Dermis microvascular lymphatic vessel endothelial cell (primary cell): ENCODE results near the gene ARFGAP1. TPM values are rescaled to one million over a fixed set of nuclear protein-coding genes. Genes with fewer than 3 reads are reported as not detected.
A peak's percentile ranks its signal among the peaks of the same experiment; 100 is the strongest.

Source experiments
- DNase-seq, 2 donors: peaks; one replicate each; pipeline versions ENCODE4 v3.0.0 to v3.0.0-alpha.2; 2010; ENCODE audit warnings: low read depth in 2 of 2
- total RNA-seq: library from RNA; depleted of rRNA; stranded (reverse); fragments of >200 nt; gene quantifications from 2 replicates; pipeline ENCODE4 v1.2.1, GENCODE V29; 2014

ARFGAP1 gene
- total RNA-seq, 1 donor from 2014 or later = 36.7 TPM

DNA sequence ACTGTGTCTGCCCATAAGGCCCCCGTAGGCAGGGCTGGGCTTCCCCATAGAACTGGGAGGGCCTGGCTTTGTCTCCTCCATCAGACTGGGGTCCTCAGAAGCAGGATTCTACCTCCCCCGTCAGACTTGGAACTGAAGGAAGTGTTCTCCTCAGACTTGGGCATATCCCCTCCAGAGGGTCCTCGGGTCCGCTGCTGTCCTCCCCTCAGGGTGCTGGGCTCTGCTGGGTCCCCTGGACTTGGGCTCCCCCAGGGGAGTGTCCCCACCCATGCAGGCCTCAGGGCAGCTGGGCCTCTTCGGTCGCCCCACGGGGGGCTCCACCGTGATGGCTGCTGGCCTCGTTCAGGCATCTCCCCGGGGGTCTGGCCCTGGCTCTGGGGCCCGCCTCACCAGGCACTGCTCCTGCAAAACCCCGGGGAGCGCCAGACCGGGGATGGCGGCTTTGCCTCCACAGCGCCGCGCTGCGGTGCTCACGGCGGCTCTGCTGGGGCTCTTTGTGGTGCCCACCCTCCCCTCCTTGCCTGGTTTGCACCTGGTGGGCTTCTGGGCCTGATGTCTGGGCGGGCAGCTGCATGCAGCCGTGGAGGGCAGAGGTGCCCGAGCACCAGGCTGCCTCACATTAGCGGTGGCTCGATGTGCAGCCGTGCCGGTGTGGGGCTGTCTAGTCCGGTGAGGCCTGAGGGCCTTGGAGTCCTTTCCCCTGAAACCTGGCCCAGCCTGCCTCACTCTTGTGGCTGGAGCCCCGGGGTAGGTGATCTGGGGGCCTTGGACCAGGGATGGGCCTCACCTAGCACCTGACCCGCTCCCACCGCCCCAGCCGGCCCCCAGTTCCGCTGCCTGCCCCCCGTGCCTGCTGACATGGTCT is 34.3 kb downstream of the ARFGAP1 start:
- DNase-seq = no peak

DNA sequence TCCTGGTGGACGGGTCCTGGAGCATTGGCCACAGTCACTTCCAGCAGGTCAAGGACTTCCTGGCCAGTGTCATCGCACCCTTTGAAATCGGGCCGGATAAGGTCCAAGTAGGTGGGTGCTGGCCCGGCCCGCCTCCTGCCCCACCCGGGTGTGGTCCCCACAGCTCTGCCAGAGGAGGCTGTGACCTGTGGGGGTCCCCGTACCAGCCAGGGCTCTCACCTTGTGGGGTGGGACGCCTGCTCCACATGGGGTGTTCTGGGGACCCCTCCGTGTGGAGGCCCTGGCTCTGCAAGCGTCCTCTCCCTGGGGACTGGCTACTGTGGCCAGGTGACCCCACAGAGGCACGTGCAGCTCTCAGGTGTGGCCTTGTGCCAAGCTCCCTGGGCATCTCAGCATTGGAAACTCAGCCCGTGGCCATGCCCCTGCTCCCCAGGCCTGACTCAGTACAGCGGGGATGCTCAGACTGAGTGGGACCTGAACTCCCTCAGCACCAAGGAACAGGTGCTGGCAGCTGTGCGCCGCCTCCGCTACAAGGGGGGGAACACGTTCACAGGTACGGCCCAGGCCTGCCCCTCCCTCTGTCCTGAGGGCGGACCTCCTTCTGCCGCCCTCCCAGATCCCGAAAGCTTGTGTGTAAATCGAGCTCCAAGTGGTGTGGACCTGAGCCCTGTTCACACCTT is 35.1 kb downstream of the ARFGAP1 start:
- DNase-seq = no peak

DNA sequence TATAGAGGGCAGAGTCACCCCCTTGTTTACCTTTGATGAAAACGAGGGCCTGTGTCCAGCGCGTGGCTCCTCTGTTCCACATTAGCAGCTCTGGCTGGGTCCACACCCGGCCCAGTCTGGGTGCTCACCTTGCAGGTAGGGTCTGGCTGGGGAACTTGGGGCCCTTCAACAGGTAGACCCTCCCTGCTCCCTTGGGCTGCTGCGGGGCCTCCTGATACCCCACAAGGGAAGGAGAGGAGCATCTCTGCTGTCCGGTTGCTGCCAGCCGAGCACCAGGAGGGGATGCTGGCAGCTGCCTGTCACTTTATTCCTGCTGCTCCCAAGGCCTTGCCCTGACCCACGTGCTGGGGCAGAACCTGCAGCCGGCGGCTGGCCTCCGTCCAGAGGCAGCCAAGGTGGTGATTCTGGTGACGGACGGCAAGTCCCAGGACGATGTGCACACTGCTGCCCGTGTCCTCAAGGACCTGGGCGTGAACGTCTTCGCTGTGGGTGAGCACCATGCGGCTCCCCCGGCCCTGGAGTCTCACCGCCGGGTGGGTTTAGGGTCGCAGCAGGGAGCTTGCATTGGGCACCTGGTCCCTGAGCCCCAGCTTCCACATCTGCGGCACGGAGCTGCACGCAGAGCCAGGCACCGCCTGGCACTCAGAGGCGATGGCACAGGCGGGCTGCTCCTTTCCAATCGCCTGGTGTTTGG is 35.8 kb downstream of the ARFGAP1 start:
- DNase-seq = no peak

DNA sequence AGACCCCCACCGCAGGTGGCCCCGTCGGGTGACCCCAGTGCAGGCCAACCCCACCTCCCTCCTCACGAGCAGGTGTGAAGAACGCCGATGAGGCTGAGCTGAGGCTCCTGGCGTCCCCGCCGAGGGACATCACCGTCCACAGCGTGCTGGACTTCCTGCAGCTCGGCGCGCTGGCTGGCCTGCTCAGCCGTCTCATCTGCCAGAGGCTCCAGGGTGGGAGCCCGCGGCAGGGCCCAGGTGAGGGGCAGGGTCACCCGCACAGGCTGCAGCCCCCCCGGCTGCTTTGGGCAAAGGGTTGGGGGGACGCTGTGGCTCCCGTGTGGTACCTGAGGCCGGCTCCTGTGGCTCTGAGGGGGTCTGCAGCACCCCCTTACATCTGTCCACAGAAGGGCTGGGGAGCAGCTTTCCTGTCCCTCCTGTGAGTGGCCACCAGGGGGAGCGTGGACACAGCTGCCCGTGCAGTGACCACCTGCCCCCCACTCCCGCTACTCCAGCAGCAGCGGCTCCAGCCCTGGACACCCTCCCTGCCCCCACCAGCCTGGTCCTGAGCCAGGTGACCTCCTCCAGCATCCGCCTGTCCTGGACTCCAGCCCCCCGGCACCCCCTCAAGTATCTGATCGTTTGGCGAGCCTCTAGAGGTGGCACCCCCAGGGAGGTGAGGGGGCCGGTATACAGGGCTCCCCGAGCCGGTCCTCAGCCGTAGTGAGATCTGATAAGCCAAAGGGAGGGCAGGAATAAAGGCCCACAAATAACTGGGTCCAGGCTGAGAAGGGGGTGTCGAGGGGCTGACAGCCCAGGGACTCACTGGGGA is 36.9 kb downstream of the ARFGAP1 start:
- peak; percentile 21 to 48 for DNase-seq

DNA sequence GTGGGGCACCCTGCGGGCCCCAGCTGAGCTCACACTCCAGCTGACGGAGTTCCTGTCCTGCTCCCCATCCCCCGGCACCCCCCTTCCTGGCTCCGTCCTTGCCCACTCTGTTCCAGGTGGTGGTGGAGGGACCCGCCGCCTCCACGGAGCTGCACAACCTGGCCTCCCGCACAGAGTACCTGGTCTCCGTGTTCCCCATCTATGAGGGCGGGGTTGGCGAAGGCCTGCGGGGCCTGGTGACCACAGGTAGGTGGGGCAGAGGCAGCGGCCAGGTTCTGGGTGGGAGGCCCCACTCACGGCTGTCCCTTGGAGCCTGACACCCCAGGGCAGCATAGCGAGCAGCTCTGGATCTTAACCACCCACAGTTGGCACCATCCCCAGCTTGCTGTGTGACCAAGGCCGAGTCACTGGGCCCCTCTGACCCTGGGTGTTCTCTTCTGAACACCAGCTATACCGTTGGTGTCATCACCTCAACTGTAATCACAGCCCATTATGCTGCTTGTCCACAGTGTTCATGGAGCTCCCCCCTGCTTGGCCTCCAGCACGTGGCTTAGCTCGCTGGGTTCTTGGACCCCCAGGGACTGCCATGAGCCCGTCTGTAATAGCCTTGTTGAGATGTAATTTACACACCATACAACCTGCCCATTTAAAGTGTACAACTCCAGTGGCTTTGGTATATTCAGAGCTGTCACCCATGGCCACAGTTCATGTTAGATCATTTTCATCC is 37.8 kb downstream of the ARFGAP1 start:
- DNase-seq = no peak

DNA sequence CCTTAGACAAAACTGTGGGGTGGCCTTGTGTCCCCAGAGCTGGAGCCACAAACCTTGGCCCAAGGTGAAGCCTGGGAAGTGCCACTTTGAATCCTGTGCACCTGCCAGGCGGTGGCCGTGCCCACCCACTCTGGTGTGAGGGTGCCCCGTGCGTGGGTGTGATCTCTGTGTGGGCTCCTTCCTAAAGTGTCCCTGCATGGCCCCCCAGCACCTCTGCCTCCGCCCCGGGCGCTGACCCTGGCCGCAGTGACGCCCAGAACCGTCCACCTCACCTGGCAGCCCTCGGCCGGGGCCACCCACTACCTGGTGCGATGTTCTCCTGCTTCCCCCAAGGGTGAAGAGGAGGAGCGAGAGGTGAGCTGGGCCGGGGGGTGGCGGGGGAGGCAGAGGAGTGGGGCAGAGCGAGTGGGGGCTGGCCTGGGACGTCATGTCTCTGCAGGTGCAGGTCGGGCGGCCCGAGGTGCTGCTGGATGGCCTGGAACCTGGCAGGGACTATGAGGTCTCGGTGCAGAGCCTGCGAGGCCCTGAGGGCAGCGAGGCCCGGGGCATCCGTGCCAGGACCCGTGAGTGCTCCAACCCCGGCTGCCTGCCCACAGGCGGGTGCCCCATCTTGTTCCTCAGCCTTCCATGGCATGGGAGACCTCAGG is 38.7 kb downstream of the ARFGAP1 start:
- no peak for DNase-seq

DNA sequence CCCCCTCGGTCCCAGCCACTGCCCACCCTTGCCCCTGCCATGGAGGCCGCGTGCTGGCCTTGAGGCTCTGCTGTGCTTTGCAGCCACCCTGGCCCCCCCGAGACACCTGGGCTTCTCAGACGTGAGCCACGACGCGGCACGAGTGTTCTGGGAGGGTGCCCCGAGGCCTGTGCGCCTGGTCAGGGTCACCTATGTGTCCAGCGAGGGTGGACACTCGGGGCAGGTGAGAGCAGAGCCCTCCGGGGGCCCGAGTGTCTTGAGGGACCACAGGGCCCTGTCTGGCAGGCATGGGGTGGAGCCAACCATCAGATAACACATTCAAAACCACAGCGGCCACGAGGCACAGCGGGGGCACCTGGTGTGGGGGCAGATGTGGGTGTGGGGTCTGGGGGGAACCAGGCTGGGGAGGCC is 39.2 kb downstream of the ARFGAP1 start:
- DNase-seq = no peak

DNA sequence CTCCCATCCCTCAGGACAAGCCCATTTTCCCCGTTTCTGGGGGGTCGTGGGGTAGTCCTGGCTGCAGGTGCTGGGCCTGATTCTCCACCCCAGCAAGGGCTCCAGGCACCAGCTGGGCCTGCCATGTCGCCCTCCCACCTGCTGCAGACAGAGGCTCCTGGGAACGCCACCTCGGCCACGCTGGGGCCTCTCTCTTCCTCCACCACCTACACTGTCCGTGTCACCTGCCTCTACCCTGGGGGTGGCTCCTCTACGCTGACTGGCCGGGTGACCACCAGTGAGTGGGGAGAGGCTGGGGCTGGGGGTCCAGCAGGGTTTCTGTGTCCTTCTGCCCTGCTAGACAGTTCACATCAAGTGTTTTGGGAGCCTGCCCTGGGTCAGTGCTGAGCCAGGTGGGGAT is 39.7 kb downstream of the ARFGAP1 start:
- no peak for DNase-seq

DNA sequence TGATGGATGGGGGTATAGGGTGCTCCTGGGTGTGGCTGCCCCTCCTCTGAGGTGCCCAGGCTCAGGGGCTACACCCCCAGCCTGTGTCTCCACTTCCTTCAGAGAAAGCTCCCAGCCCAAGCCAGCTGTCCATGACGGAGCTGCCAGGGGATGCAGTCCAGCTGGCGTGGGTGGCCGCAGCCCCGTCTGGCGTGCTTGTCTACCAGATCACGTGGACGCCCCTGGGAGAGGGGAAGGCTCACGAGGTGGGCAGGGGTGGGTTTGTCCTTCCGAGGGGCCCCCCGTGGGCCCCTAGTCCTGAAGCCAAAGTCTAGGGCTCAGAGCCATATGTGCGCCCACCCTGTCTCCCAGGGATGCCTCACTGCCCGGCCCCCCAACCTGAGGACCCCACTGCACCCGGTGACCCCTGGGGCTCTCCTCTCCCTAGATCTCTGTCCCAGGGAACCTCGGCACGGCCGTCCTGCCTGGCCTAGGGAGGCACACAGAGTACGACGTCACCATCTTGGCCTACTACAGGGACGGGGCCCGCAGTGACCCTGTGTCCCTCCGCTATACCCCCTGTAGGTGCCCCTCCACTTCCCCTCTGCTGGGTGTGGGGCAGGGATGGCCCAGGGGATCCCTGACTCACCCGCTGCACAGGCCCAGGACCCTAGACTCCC is 40.2 kb downstream of the ARFGAP1 start:
- DNase-seq = no peak

DNA sequence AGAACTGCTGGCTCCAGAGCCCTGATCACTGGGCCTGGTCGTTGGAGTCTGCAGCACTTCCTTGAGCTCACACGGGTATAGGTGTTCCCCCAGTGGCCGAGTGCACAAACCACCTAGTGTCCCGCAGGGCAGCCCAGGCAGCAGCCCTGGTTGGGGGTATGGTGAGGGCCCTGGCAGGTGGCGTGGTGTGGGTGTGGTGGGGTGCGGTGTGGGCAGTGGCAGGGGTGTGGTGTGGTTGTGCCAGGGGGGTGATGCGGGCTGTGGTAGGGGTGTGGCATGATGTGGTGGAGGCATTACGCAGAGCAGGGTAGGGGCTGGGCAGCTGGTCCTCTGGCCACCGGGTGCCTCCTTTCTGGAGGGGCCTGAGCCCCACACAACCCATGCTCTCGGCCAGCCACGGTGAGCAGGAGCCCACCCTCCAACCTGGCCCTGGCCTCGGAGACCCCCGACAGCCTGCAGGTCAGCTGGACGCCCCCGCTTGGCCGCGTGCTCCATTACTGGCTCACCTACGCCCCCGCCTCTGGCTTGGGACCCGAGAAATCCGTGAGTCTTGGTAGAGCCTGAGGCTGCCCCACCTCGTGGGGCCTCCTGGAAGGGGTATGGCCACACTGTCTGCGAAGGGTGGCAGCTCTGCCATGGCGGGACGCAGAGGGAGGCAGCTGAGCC is 40.9 kb downstream of the ARFGAP1 start:
- DNase-seq = no peak

DNA sequence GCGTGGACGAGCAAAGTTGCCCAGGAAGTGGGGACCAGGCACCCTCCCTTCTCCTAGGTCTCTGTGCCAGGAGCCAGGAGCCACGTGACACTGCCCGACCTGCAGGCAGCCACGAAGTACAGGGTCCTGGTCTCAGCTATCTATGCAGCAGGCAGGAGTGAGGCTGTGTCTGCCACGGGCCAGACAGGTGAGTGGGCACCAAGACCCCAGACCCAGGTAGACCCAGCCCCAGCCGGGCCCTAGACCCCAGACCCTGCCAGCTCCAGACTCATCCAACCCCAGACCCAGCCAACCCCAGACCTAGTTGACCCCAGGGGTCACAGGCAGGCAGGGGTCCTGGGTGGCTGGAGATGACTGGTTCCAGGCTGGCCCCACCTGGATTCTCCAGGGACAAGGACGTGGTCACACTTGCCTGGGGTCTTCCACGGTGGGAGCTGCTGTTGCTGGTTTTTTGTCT is 41.4 kb downstream of the ARFGAP1 start:
- DNase-seq = no peak

DNA sequence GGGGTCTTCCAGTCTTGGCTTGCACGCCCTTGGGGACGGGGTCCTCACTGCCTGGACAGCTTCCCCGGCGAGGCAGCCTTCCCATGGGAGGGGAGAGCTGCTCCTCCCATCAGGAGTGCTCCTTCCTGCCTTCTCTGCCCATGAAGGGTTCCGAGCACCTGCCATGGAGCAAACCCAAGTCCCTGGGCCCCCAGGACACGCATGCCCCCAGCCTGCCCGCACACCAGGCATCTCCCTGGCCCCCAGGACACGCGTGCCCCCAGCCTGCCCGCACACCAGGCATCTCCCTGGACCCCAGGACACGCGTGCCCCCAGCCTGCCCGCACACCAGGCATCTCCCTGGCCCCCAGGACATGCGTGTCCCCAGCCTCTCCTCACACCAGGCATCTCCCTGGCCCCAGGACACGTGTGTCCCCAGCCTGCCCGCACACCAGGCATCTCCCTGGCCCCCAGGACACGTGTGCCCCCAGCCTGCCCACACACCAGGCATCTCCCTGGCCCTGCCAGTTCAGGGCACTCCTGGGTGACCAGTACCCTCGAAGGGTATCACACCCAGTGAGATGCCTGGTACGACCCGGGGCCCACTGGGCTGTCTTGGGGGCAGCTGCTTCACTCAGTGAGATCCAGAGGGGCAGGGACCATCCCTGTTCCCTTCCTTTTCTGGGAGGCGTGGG is 42.1 kb downstream of the ARFGAP1 start:
- DNase-seq = no peak

DNA sequence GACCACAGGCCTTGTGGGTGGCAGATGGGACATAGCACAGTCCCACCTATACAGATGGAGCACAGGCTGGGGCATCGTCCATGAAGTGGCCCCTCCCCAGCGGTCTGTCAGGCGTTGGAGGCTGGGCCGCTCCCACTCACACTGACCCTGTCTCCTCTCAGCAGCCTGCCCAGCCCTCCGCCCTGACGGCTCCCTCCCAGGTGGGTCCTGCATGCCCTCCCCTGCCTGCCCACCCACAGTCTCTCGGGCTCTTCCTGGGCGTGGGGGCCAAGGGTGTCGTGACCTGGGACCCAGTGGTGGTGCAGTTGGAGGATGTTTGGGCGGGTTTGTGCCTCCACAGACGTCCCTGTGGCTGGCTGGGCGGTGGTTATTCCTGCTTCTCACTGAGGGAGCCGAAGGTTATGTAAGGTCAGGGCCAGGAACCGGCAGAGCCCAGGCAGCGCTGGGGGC is 42.7 kb downstream of the ARFGAP1 start:
- DNase-seq = no peak

DNA sequence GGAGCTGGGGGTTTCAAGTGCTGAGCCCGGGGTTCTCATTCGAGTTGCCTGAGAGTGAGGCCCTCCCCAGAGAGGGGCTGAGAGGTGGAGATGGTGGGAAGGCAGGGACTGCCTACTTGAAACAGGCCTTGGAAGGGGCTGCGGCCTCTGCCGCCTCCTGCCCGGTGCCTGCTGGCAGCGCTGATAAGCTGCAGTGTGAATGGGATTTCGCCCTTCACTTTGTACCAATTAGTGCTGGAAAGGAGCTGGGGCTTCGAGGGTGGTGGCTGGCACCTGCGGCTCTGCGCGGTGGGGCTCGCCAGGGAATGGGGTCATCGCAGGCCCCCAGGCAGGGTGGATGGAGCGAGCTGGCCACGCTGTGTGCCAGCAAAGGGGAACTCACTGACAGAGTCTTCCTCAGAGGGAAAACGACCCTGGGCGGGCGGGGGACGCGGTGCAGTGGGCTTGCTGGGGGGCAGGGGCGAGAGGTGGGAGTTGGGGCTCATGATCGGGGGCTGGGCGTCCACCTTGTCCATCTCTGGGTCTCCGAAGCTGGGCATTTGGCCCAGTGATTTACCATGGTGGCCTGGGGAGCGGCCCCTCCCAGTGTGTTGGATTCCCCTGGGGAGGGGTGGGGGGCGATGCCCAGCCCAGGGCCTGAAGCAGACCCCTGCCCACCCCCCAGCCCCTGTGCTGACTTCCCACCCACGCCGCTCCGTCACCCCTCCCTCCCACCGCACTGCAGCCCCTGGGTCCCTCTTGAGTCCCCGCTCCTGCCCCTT is 43.3 kb downstream of the ARFGAP1 start:
- DNase-seq = no peak

DNA sequence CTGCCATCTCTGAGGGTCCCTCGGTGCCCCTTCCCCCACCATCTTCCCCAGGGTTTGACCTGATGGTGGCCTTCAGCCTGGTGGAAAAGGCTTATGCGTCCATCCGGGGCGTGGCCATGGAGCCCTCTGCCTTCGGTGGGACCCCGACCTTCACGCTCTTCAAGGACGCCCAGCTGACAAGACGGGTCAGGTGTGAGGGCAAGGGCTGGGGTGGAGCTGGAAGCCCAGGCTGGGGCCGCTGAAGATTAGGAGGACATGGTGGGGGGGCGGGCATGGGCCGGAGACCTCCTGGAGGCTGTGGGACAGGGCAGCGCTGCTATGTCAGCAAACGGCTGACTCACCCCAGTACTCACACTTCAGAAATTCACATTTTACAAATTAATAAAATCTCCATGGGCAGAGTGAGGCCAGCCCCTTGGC is 43.9 kb downstream of the ARFGAP1 start:
- DNase-seq = no peak

DNA sequence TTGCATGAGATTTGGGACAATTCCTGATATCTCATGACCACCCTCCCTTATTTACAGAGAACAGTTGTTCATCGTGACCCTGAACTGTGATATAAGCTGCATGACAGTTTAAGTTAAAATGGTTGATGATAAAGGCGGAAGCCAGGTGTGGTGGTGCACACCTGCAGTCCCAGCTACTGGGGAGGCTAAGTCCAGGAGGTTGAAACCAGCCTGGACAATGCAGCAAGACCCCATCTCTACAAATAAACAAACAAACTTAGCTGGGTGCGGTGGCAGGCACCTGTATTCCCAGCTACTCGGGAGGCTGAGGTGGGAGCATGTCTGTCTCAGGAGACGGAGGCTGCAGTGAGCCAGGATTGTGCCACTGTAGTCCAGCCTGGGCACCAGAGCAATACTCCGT is 44.4 kb downstream of the ARFGAP1 start:
- DNase-seq = no peak

DNA sequence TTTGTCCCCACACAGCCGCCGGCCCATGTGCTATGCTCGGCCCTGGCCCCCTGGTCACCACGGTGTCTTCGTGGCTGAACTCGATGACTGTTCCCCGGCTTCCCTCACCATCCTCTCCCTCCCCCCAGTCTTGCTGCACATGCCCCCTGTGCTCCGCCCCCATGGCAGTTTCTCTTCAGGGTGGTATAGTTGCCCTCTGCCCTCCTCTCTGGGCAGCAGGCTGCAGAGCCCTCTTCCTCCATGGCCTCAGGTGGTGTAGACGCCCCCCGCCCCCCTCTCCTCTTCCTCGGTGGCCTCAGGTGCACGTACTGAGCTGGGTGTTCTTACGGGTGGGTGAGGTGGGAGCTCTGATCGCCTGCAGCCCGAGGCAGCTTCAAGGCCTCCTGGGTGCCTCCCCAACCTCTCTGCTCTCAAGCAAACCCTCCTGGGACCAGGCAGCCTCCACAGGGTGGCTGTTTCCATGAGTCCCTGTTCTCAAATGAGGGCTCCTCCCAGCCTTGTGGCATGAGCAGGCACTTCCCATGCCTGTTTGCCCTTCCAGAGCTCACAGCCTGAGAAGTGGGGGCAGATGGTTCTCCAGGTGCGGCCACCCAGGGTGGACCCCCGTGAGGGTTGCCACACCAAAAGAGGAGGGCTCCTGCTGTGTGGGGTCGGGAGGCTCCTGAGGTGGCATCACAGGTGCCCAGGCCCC is 45.1 kb downstream of the ARFGAP1 start:
- no peak for DNase-seq
